Activated naive CD8-positive, alpha-beta T cell treated with anti-CD3 and anti-CD28 coated beads, Interleukin-2, amount 50 U/mL, for 24 hours (primary cell): ENCODE measurements around the gene ADGRA3.

Experiments
- ATAC-seq: fragments of 150-1000 bp; cut with Tn5 transposase; one replicate; pipeline ENCODE4 v1.10.0; 2021
- DNase-seq: peaks from one replicate; pipeline ENCODE4 v3.0.0; 2021
- H3K27ac Mint-ChIP-seq: one replicate; pipeline ENCODE4 v1.8.0; 2021; ENCODE audit warnings: mild to moderate bottlenecking, mixed read lengths
- H3K27me3 Mint-ChIP-seq: one replicate; pipeline ENCODE4 v1.8.0; 2021; ENCODE audit warnings: mixed read lengths
- H3K36me3 Mint-ChIP-seq: one replicate; pipeline ENCODE4 v1.8.0; 2021; ENCODE audit warnings: low read depth, mixed read lengths
- H3K4me1 Mint-ChIP-seq: one replicate; pipeline ENCODE4 v1.8.0; 2021; ENCODE audit warnings: mixed read lengths
- H3K4me3 Mint-ChIP-seq: one replicate; pipeline ENCODE4 v1.8.0; 2021; ENCODE audit warnings: mild to moderate bottlenecking, moderate library complexity, mixed read lengths
- H3K9me3 Mint-ChIP-seq: one replicate; pipeline ENCODE4 v1.8.0; 2021; ENCODE audit warnings: mixed read lengths

ADGRA3 gene

GRCh38 chr4:22522206-22522605 is 6.3 kb upstream of the ADGRA3 start:
- H3K9me3 Mint-ChIP-seq = no peaks in the 10 kb centered on the region
- no peaks in the 10 kb centered on the region for H3K36me3 Mint-ChIP-seq
- DNase-seq (no peak), ATAC-seq (no peak)
- H3K27ac Mint-ChIP-seq = no peak overlapping the region
- H3K4me1 Mint-ChIP-seq = no peaks in the 10 kb centered on the region
- no peak overlapping the region for H3K4me3 Mint-ChIP-seq
- peaks cover 5% of the 10 kb centered on the region for H3K27me3 Mint-ChIP-seq

GRCh38 chr4:22521240-22521639 is 5.4 kb upstream of the ADGRA3 start:
- ATAC-seq = no peak
- H3K9me3 Mint-ChIP-seq = no peaks in the 10 kb centered on the region
- H3K4me1 Mint-ChIP-seq = peaks cover 6% of the 10 kb centered on the region

GRCh38 chr4:22515145-22515887 is 550 bp downstream of the ADGRA3 start:
- Mint-ChIP-seq H3K36me3 (peaks cover 2% of the 10 kb centered on the region), H3K4me1 (peaks cover 23% of the 10 kb centered on the region), H3K27me3 (peaks cover 29% of the 10 kb centered on the region), H3K9me3 (no peaks in the 10 kb centered on the region), H3K4me3 (peak overlapping the region; percentile 91), H3K27ac (peak overlapping the region; percentile 86)
- peak; percentile 68 for ATAC-seq
- peak; percentile 33 for DNase-seq

More at GRCh38 chr4:22521240-22521639, 5.4 kb upstream of the ADGRA3 start:
- H3K4me3 Mint-ChIP-seq = no peak overlapping the region
- H3K27me3 Mint-ChIP-seq = peaks cover 14% of the 10 kb centered on the region
- no peaks in the 10 kb centered on the region for H3K36me3 Mint-ChIP-seq
- no peak overlapping the region for H3K27ac Mint-ChIP-seq
- DNase-seq = no peak

- peaks cover 2% of the 10 kb centered on the region for H3K36me3 Mint-ChIP-seq
- H3K4me3 Mint-ChIP-seq = peak overlapping the region; percentile 91
- peaks cover 29% of the 10 kb centered on the region for H3K27me3 Mint-ChIP-seq
- peaks cover 23% of the 10 kb centered on the region for H3K4me1 Mint-ChIP-seq
- DNase-seq = no peak
- H3K27ac Mint-ChIP-seq = no peak overlapping the region
- no peaks in the 10 kb centered on the region for H3K9me3 Mint-ChIP-seq
- ATAC-seq = no peak
These were observed 1.4 kb downstream of the ADGRA3 start for GRCh38 chr4:22514481-22514880.

GRCh38 chr4:22514001-22514400 is 1.9 kb downstream of the ADGRA3 start:
- Mint-ChIP-seq H3K9me3 (no peaks in the 10 kb centered on the region), H3K27ac (no peak overlapping the region), H3K4me1 (peaks cover 23% of the 10 kb centered on the region), H3K4me3 (peak overlapping the region; percentile 91), H3K36me3 (peaks cover 2% of the 10 kb centered on the region), H3K27me3 (peaks cover 29% of the 10 kb centered on the region)
- no peak for DNase-seq
- ATAC-seq = no peak

- Mint-ChIP-seq H3K27ac (no peak overlapping the region), H3K4me3 (no peak overlapping the region)
- no peak for ATAC-seq
These were observed 3.6 kb downstream of the ADGRA3 start for GRCh38 chr4:22512306-22512705.

GRCh38 chr4:22510750-22511149 is 5.1 kb downstream of the ADGRA3 start:
- Mint-ChIP-seq H3K27ac (no peak overlapping the region), H3K9me3 (no peaks in the 10 kb centered on the region), H3K4me1 (peaks cover 24% of the 10 kb centered on the region), H3K27me3 (peaks cover 15% of the 10 kb centered on the region), H3K36me3 (peaks cover 2% of the 10 kb centered on the region), H3K4me3 (no peak overlapping the region)
- no peak for ATAC-seq
- no peak for DNase-seq

More at GRCh38 chr4:22512306-22512705, 3.6 kb downstream of the ADGRA3 start:
- DNase-seq = no peak
- H3K27me3 Mint-ChIP-seq = peaks cover 25% of the 10 kb centered on the region
- peaks cover 2% of the 10 kb centered on the region for H3K36me3 Mint-ChIP-seq
- H3K4me1 Mint-ChIP-seq = peaks cover 23% of the 10 kb centered on the region
- H3K9me3 Mint-ChIP-seq = no peaks in the 10 kb centered on the region

- no peak overlapping the region for H3K4me3 Mint-ChIP-seq
- no peak overlapping the region for H3K27ac Mint-ChIP-seq
- peaks cover 22% of the 10 kb centered on the region for H3K4me1 Mint-ChIP-seq
- peaks cover 2% of the 10 kb centered on the region for H3K27me3 Mint-ChIP-seq
- DNase-seq (no peak), ATAC-seq (no peak)
- H3K9me3 Mint-ChIP-seq = no peaks in the 10 kb centered on the region
- H3K36me3 Mint-ChIP-seq = no peaks in the 10 kb centered on the region
These were observed 7.5 kb downstream of the ADGRA3 start for GRCh38 chr4:22508376-22508775.

GRCh38 chr4:22504922-22505321 is 10.9 kb downstream of the ADGRA3 start:
- Mint-ChIP-seq H3K9me3 (no peaks in the 10 kb centered on the region), H3K4me3 (no peak overlapping the region)

GRCh38 chr4:22504447-22504846 is 11.4 kb downstream of the ADGRA3 start:
- Mint-ChIP-seq H3K4me3 (no peak overlapping the region), H3K36me3 (peaks cover 3% of the 10 kb centered on the region), H3K27me3 (no peaks in the 10 kb centered on the region), H3K4me1 (peaks cover 20% of the 10 kb centered on the region), H3K27ac (no peak overlapping the region), H3K9me3 (no peaks in the 10 kb centered on the region)
- ATAC-seq (no peak), DNase-seq (no peak)

More at GRCh38 chr4:22504922-22505321, 10.9 kb downstream of the ADGRA3 start:
- Mint-ChIP-seq H3K4me1 (peaks cover 20% of the 10 kb centered on the region), H3K27me3 (no peaks in the 10 kb centered on the region), H3K27ac (no peak overlapping the region), H3K36me3 (peaks cover 2% of the 10 kb centered on the region)
- ATAC-seq = no peak
- DNase-seq = no peak

- Mint-ChIP-seq H3K4me3 (no peak overlapping the region), H3K4me1 (peaks cover 20% of the 10 kb centered on the region)
- no peak for ATAC-seq
These were observed 12.7 kb downstream of the ADGRA3 start for GRCh38 chr4:22502895-22503814.

GRCh38 chr4:22501715-22502095 is 14.2 kb downstream of the ADGRA3 start:
- Mint-ChIP-seq H3K4me1 (peaks cover 20% of the 10 kb centered on the region), H3K4me3 (no peak overlapping the region), H3K27me3 (no peaks in the 10 kb centered on the region), H3K27ac (no peak overlapping the region), H3K9me3 (no peaks in the 10 kb centered on the region), H3K36me3 (peaks cover 3% of the 10 kb centered on the region)
- no peak for ATAC-seq
- DNase-seq = no peak

More at GRCh38 chr4:22502895-22503814, 12.7 kb downstream of the ADGRA3 start:
- no peaks in the 10 kb centered on the region for H3K9me3 Mint-ChIP-seq
- peak overlapping the region; percentile 32 for H3K27ac Mint-ChIP-seq
- H3K27me3 Mint-ChIP-seq = no peaks in the 10 kb centered on the region
- peaks cover 3% of the 10 kb centered on the region for H3K36me3 Mint-ChIP-seq
- DNase-seq = no peak

GRCh38 chr4:22500831-22501714 is 14.8 kb downstream of the ADGRA3 start:
- H3K4me1 Mint-ChIP-seq = peaks cover 15% of the 10 kb centered on the region
- H3K9me3 Mint-ChIP-seq = peaks cover 3% of the 10 kb centered on the region
- ATAC-seq = peak; percentile 96
- no peak overlapping the region for H3K27ac Mint-ChIP-seq
- peaks cover 3% of the 10 kb centered on the region for H3K36me3 Mint-ChIP-seq
- peak; percentile 29 for DNase-seq
- no peak overlapping the region for H3K4me3 Mint-ChIP-seq
- no peaks in the 10 kb centered on the region for H3K27me3 Mint-ChIP-seq

GRCh38 chr4:22500128-22500611 is 15.7 kb downstream of the ADGRA3 start:
- Mint-ChIP-seq H3K27ac (no peak overlapping the region), H3K4me3 (no peak overlapping the region), H3K4me1 (peaks cover 7% of the 10 kb centered on the region), H3K27me3 (no peaks in the 10 kb centered on the region), H3K9me3 (peaks cover 5% of the 10 kb centered on the region), H3K36me3 (peaks cover 3% of the 10 kb centered on the region)
- DNase-seq (no peak), ATAC-seq (no peak)
